ENCODE data around the gene CAPN12. TPM values are rescaled to one million over a fixed set of nuclear protein-coding genes. Genes with fewer than 3 reads are reported as not detected.

The CAPN12 gene
- total and polyA plus RNA-seq, 2 of the 8 experiments (the other 6 are each of a cell fraction or from before 2014, with no cell fraction given) = 8.8 to 20.0 TPM

- TF ChIP-seq, protein P1, sequence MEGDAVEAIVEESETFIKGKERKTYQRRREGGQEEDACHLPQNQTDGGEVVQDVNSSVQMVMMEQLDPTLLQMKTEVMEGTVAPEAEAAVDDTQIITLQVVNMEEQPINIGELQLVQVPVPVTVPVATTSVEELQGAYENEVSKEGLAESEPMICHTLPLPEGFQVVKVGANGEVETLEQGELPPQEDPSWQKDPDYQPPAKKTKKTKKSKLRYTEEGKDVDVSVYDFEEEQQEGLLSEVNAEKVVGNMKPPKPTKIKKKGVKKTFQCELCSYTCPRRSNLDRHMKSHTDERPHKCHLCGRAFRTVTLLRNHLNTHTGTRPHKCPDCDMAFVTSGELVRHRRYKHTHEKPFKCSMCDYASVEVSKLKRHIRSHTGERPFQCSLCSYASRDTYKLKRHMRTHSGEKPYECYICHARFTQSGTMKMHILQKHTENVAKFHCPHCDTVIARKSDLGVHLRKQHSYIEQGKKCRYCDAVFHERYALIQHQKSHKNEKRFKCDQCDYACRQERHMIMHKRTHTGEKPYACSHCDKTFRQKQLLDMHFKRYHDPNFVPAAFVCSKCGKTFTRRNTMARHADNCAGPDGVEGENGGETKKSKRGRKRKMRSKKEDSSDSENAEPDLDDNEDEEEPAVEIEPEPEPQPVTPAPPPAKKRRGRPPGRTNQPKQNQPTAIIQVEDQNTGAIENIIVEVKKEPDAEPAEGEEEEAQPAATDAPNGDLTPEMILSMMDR (IDR thresholded peaks at IDR 0.05; ENCODE audit: control extremely low read depth in 1 of 3, insufficient read depth in 1 of 3, low read depth in 1 of 3, low read length in 3 of 3) = peak; percentile 67 to 70 (median 70)
- no peak for TF ChIP-seq BACH1 (IDR thresholded peaks at IDR 0.05; ENCODE audit: low read length)
- TF ChIP-seq ZNF274 (IDR thresholded peaks at IDR 0.05; ENCODE audit: borderline replicate concordance, extremely low read depth, low read length) = no peak
- no peak for TF ChIP-seq TCF12 (IDR thresholded peaks at IDR 0.05; ENCODE audit: low read depth, low read length)
- peak; percentile 89 for TF ChIP-seq MAX (IDR thresholded peaks at IDR 0.05)
- 0 out of 2 replicates have a peak, but pooled peaks have one; percentile 21 for TF ChIP-seq CREB1 (IDR thresholded peaks at IDR 0.05)
- TF ChIP-seq NANOG (IDR thresholded peaks at IDR 0.05; ENCODE audit: insufficient read depth, low read depth, low read length, poor library complexity, severe bottlenecking) = no peak
- peak; percentile 75; the same call in 1 of the 2 replicates for TF ChIP-seq GABPA (IDR thresholded peaks at IDR 0.05; ENCODE audit: borderline replicate concordance, insufficient read depth, low read length)
- no peak for TF ChIP-seq JUN (IDR thresholded peaks at IDR 0.05; ENCODE audit: low read depth, low read length)
- TF ChIP-seq POLR2AphosphoS5 (IDR thresholded peaks at IDR 0.05; ENCODE audit: low read depth, low read length) = no peak
- no peak for TF ChIP-seq ASH2L (IDR thresholded peaks at IDR 0.05; ENCODE audit: low read length)
- TF ChIP-seq CHD1 (IDR thresholded peaks at IDR 0.05; ENCODE audit: low read depth, low read length) = no peak
These were observed 25.4 kb upstream of the CAPN12 start (continued) for GRCh38 chr19:38769635-38770211.
